Adipocyte (in vitro differentiated cells): ENCODE data around the gene P2RX3.
"Not testable (repeated sequence)": the region's sequence is repeated elsewhere in the genome, so short reads cannot be mapped to it uniquely, and the experiment has no call there.

ENCODE experiments used
- DNase-seq: peaks from one replicate; pipeline ENCODE4 v3.0.0-alpha.2; 2015; ENCODE audit warnings: low read depth
- H3K27me3 ChIP-seq: replicated peaks from 2 replicates; pipeline ENCODE4 v1.7.0; 2013; ENCODE audit warnings: mild to moderate bottlenecking, low read length, moderate library complexity; ENCODE audit not compliant: control insufficient read depth, insufficient read depth
- H3K36me3 ChIP-seq: 2 replicates; pipeline ENCODE4 v1.7.0; 2013; ENCODE audit warnings: low read length, mild to moderate bottlenecking, moderate library complexity; ENCODE audit not compliant: control insufficient read depth, insufficient read depth, severe bottlenecking
- H3K4me1 ChIP-seq: 2 replicates; pipeline ENCODE4 v1.7.0; 2013; ENCODE audit warnings: mild to moderate bottlenecking, low read length, moderate library complexity; ENCODE audit not compliant: control insufficient read depth, insufficient read depth
- H3K4me3 ChIP-seq: 2 replicates; pipeline ENCODE4 v1.7.0; 2013; ENCODE audit warnings: mild to moderate bottlenecking, low read length, moderate library complexity
- H3K9ac ChIP-seq: 2 replicates; pipeline ENCODE4 v1.7.0; 2013; ENCODE audit warnings: mild to moderate bottlenecking, low read length, moderate library complexity
- H3K9me3 ChIP-seq: 2 replicates; pipeline ENCODE4 v1.7.0; 2013; ENCODE audit warnings: mild to moderate bottlenecking, low read length, moderate library complexity; ENCODE audit not compliant: control insufficient read depth

P2RX3 gene

GRCh38 chr11:57357856-57358255, 19.7 kb downstream of the P2RX3 start:
- no peaks in the 10 kb centered on the region for H3K36me3 ChIP-seq
- H3K4me1 ChIP-seq, result peaks cover 7% of the 10 kb centered on the region
- peak overlapping the region; percentile 39 for H3K9ac ChIP-seq
- DNase-seq, result peak; percentile 38
- no peak overlapping the region for H3K4me3 ChIP-seq
- no peaks in the 10 kb centered on the region for H3K9me3 ChIP-seq
- H3K27me3 ChIP-seq, result no peaks in the 10 kb centered on the region

- Histone ChIP-seq H3K4me1 (peaks cover 7% of the 10 kb centered on the region), H3K9ac (no peak overlapping the region), H3K36me3 (no peaks in the 10 kb centered on the region), H3K9me3 (no peaks in the 10 kb centered on the region), H3K27me3 (no peaks in the 10 kb centered on the region), H3K4me3 (no peak overlapping the region)
- DNase-seq, result no peak
These were observed 20.4 kb downstream of the P2RX3 start for GRCh38 chr11:57358543-57358961.

GRCh38 chr11:57358991-57359390, 20.8 kb downstream of the P2RX3 start:
- Histone ChIP-seq H3K36me3 (no peaks in the 10 kb centered on the region), H3K27me3 (peaks cover under 1% of the 10 kb centered on the region)

GRCh38 chr11:57359396-57359795, 21.2 kb downstream of the P2RX3 start:
- Histone ChIP-seq H3K4me3 (no peak overlapping the region), H3K4me1 (peaks cover 7% of the 10 kb centered on the region), H3K9me3 (no peaks in the 10 kb centered on the region), H3K9ac (no peak overlapping the region), H3K27me3 (peaks cover 4% of the 10 kb centered on the region), H3K36me3 (no peaks in the 10 kb centered on the region)
- DNase-seq, result no peak

More at GRCh38 chr11:57358991-57359390, 20.8 kb downstream of the P2RX3 start:
- Histone ChIP-seq H3K9ac (no peak overlapping the region), H3K9me3 (no peaks in the 10 kb centered on the region), H3K4me3 (no peak overlapping the region), H3K4me1 (peaks cover 7% of the 10 kb centered on the region)
- no peak for DNase-seq

GRCh38 chr11:57359896-57360690, 21.9 kb downstream of the P2RX3 start:
- H3K9ac ChIP-seq, result no peak overlapping the region
- no peak overlapping the region for H3K4me3 ChIP-seq
- no peak for DNase-seq
- no peaks in the 10 kb centered on the region for H3K9me3 ChIP-seq
- H3K27me3 ChIP-seq, result peaks cover 5% of the 10 kb centered on the region
- no peaks in the 10 kb centered on the region for H3K36me3 ChIP-seq
- peaks cover 7% of the 10 kb centered on the region for H3K4me1 ChIP-seq

GRCh38 chr11:57360991-57361390, 22.8 kb downstream of the P2RX3 start:
- no peaks in the 10 kb centered on the region for H3K9me3 ChIP-seq
- DNase-seq, result no peak
- no peak overlapping the region for H3K9ac ChIP-seq
- H3K4me1 ChIP-seq, result peaks cover 7% of the 10 kb centered on the region
- H3K4me3 ChIP-seq, result no peak overlapping the region
- H3K27me3 ChIP-seq, result peaks cover 9% of the 10 kb centered on the region
- no peaks in the 10 kb centered on the region for H3K36me3 ChIP-seq

GRCh38 chr11:57361420-57361819, 23.3 kb downstream of the P2RX3 start:
- H3K9ac ChIP-seq, H3K27me3 ChIP-seq, H3K4me1 ChIP-seq, H3K9me3 ChIP-seq, DNase-seq, H3K4me3 ChIP-seq, H3K36me3 ChIP-seq: not testable (repeated sequence)

- no peak for DNase-seq
- no peak overlapping the region for H3K4me3 ChIP-seq
- H3K4me1 ChIP-seq, result peaks cover 7% of the 10 kb centered on the region
These were observed 23.8 kb downstream of the P2RX3 start for GRCh38 chr11:57361926-57362325.

GRCh38 chr11:57363131-57364080, 25.3 kb downstream of the P2RX3 start:
- no peak for DNase-seq
- no peak overlapping the region for H3K4me3 ChIP-seq
- no peaks in the 10 kb centered on the region for H3K36me3 ChIP-seq
- no peaks in the 10 kb centered on the region for H3K9me3 ChIP-seq
- H3K4me1 ChIP-seq, result no peaks in the 10 kb centered on the region
- H3K27me3 ChIP-seq, result peaks cover 9% of the 10 kb centered on the region
- H3K9ac ChIP-seq, result no peak overlapping the region

More at GRCh38 chr11:57361926-57362325, 23.8 kb downstream of the P2RX3 start:
- no peaks in the 10 kb centered on the region for H3K9me3 ChIP-seq
- peaks cover 9% of the 10 kb centered on the region for H3K27me3 ChIP-seq
- H3K36me3 ChIP-seq, result no peaks in the 10 kb centered on the region
- no peak overlapping the region for H3K9ac ChIP-seq

- H3K36me3 ChIP-seq, result no peaks in the 10 kb centered on the region
- H3K27me3 ChIP-seq, result peaks cover 9% of the 10 kb centered on the region
- no peak for DNase-seq
- H3K4me1 ChIP-seq, result no peaks in the 10 kb centered on the region
- no peak overlapping the region for H3K9ac ChIP-seq
- H3K4me3 ChIP-seq, result no peak overlapping the region
- H3K9me3 ChIP-seq, result no peaks in the 10 kb centered on the region
These were observed 26.9 kb downstream of the P2RX3 start for GRCh38 chr11:57364851-57365660.
